ENCODE results near the gene TCEANC2. TPM values are rescaled to one million over a fixed set of nuclear protein-coding genes. Genes with fewer than 3 reads are reported as not detected.
A peak's percentile ranks its signal among the peaks of the same experiment; 100 is the strongest.
"Not testable (repeated sequence)": the region's sequence is repeated elsewhere in the genome, so short reads cannot be mapped to it uniquely, and the experiment has no call there.

Gene TCEANC2
- total RNA-seq: 1 to 10 TPM; 4.3 to 6.1 (median 5.9) TPM

DNA sequence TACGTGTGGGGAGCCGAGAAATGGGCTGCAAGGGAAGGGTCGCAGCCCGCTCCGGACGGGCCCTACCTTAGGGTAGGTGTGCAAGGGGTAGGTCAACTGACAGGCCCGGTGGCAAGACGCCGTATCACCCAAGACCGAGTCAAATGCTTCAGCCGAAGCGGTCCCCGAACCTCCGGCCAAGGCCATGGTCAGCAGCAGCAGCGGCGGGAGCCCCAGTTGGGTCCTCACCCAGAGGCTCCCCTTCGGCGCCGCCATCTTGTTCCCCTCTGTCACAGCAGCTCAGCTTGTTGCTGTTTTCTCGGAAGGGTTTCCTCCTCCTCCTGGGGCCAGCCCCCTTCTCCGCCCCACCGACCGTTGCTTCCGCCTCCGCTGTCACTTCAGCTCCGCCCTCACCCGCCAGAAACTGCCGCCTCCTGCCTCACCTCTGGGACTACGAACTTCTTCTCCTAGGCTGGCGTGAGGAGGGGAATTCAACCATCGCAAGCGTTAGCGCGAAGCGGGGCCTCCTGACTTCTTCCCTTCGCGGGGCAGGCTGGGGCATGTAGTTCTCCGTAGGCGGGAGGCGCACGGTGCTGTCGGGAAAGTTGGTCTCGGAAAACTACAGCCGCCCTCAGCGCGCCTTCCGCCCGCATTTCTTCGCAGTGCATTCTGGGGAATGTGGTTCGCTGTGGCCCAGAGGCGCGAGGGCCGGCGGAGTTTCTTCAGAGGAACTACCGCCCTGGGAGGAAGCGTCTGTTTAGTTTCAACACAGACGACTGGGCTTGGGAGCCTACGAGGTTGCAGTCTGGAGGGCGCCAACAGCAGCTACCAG, at the start of gene TCEANC2, which contains the start of gene TMEM59:
TSS of gene TCEANC2 (plus strand) at position 675 of the 811 bp plus-strand sequence. CDS start 815 bp downstream, outside the sequence.
TSS of gene TMEM59 (minus strand) at position 271 of the 811 bp plus-strand sequence. CDS start at position 255, 16 bp downstream.
- TF ChIP-seq POLR2AphosphoS5 (IDR thresholded peaks at IDR 0.05): peak; percentile 79 to 92 (median 89)
- TF ChIP-seq CTCF (IDR thresholded peaks at IDR 0.05): peak in 2 of 3 donors; percentile 4 to 24
- peak; percentile 55 for TF ChIP-seq POLR2A (IDR thresholded peaks at IDR 0.05)
- Histone ChIP-seq H3K9me3 (no peaks in the 10 kb centered on the region), H3K27me3 (no peaks in the 10 kb centered on the region), H3K36me3 (no peaks in the 10 kb centered on the region), H3K4me1 (peaks cover 2 to 34% of the 10 kb centered on the region in 2 donors), H3K4me3 (peak within 1 kb of the TSS; percentile 82 to 99 (median 83)), H3K27ac (peak within 1 kb of the TSS; percentile 97 to 99)
- peak; percentile 97 to 98 for DNase-seq (ENCODE audit: low spot score in 2 of 2)
- intact Hi-C loops (cut with DNase I; ENCODE audit: low total_unique reads): no loop called here

GRCh38 chr1:54003750-54004480, 49.5 kb upstream of the TCEANC2 start:
- H3K4me3 ChIP-seq; intact Hi-C loops (cut with DNase I; ENCODE audit: low total_unique reads); H3K9me3 ChIP-seq: not testable (repeated sequence)

DNA sequence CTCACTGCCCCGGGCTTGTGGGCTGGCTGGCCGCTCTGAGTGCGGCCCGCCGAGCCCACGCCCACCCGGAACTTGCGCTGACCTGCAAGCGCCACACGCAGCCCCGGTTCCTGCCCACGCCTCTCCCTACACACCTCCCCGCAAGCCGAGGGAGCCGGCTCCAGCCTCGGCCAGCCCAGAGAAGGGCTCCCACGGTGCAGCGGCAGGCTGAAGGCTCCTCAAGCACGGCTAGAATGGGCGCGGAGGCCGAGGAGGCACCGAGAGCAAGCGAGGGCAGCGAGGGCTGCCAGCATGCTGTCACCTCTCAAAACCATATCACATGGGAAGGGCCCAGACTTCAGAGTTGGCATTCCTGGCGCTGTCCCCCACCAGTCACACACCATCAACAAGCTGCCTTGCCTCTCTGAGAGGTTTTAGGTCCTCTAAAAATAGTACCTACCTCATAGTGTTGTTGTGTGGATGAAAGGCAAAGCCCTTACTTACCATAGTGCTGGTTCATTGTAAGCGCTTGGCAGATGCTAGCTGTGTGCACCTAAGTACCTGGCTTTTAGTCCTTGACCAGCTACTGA, 48.8 kb upstream of the TCEANC2 start:
- Histone ChIP-seq H3K4me1 (no peaks in the 10 kb centered on the region), H3K9me3 (no peaks in the 10 kb centered on the region), H3K27ac (no peak overlapping the region), H3K27me3 (no peaks in the 10 kb centered on the region), H3K4me3 (no peak overlapping the region), H3K36me3 (no peaks in the 10 kb centered on the region)
- intact Hi-C loops (cut with DNase I; ENCODE audit: low total_unique reads): no loop called here
- TF ChIP-seq CTCF (IDR thresholded peaks at IDR 0.05) (no peak), POLR2AphosphoS5 (IDR thresholded peaks at IDR 0.05) (no peak), POLR2A (IDR thresholded peaks at IDR 0.05) (no peak)
- DNase-seq (ENCODE audit: low spot score in 2 of 2): no peak

More at GRCh38 chr1:54003750-54004480, 49.5 kb upstream of the TCEANC2 start:
- not testable (repeated sequence) for H3K27me3 ChIP-seq; H3K36me3 ChIP-seq; H3K27ac ChIP-seq; DNase-seq (ENCODE audit: low spot score in 2 of 2); H3K4me1 ChIP-seq

- intact Hi-C loops (cut with DNase I; ENCODE audit: low total_unique reads): no loop called here
Measured at GRCh38 chr1:54006508-54006907, 46.9 kb upstream of the TCEANC2 start.

More at GRCh38 chr1:54006508-54006907, 46.9 kb upstream of the TCEANC2 start:
- Histone ChIP-seq H3K4me3 (no peak overlapping the region), H3K36me3 (no peaks in the 10 kb centered on the region), H3K27ac (no peak overlapping the region), H3K27me3 (no peaks in the 10 kb centered on the region), H3K4me1 (no peaks in the 10 kb centered on the region), H3K9me3 (no peaks in the 10 kb centered on the region)
- no peak for TF ChIP-seq POLR2A (IDR thresholded peaks at IDR 0.05)
- TF ChIP-seq CTCF (IDR thresholded peaks at IDR 0.05): no peak
- TF ChIP-seq POLR2AphosphoS5 (IDR thresholded peaks at IDR 0.05): no peak
- no peak for DNase-seq (ENCODE audit: low spot score in 2 of 2)
